IPS-15b (cell line): ENCODE data around the gene CORIN.

Source experiments
- H3K27me3 ChIP-seq: one replicate; pipeline ENCODE4 v1.6.1; 2013; ENCODE audit warnings: low read length; ENCODE audit not compliant: control insufficient read depth, insufficient read depth
- H3K36me3 ChIP-seq: one replicate; pipeline ENCODE4 v1.6.1; 2013; ENCODE audit warnings: low read length; ENCODE audit not compliant: control insufficient read depth, insufficient read depth
- H3K4me1 ChIP-seq: one replicate; pipeline ENCODE4 v1.6.1; 2013; ENCODE audit warnings: mild to moderate bottlenecking, low read length; ENCODE audit not compliant: control insufficient read depth, insufficient read depth
- H3K4me3 ChIP-seq: one replicate; pipeline ENCODE4 v1.5.1; 2013; ENCODE audit warnings: low read depth, low read length
- H3K9ac ChIP-seq: one replicate; pipeline ENCODE4 v1.6.1; 2013; ENCODE audit warnings: low read depth, mild to moderate bottlenecking, low read length
- H3K9me3 ChIP-seq: one replicate; pipeline ENCODE4 v1.6.1; 2013; ENCODE audit warnings: mild to moderate bottlenecking, low read length; ENCODE audit not compliant: control insufficient read depth, insufficient read depth

The CORIN gene, protein sequence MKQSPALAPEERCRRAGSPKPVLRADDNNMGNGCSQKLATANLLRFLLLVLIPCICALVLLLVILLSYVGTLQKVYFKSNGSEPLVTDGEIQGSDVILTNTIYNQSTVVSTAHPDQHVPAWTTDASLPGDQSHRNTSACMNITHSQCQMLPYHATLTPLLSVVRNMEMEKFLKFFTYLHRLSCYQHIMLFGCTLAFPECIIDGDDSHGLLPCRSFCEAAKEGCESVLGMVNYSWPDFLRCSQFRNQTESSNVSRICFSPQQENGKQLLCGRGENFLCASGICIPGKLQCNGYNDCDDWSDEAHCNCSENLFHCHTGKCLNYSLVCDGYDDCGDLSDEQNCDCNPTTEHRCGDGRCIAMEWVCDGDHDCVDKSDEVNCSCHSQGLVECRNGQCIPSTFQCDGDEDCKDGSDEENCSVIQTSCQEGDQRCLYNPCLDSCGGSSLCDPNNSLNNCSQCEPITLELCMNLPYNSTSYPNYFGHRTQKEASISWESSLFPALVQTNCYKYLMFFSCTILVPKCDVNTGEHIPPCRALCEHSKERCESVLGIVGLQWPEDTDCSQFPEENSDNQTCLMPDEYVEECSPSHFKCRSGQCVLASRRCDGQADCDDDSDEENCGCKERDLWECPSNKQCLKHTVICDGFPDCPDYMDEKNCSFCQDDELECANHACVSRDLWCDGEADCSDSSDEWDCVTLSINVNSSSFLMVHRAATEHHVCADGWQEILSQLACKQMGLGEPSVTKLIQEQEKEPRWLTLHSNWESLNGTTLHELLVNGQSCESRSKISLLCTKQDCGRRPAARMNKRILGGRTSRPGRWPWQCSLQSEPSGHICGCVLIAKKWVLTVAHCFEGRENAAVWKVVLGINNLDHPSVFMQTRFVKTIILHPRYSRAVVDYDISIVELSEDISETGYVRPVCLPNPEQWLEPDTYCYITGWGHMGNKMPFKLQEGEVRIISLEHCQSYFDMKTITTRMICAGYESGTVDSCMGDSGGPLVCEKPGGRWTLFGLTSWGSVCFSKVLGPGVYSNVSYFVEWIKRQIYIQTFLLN

DNA sequence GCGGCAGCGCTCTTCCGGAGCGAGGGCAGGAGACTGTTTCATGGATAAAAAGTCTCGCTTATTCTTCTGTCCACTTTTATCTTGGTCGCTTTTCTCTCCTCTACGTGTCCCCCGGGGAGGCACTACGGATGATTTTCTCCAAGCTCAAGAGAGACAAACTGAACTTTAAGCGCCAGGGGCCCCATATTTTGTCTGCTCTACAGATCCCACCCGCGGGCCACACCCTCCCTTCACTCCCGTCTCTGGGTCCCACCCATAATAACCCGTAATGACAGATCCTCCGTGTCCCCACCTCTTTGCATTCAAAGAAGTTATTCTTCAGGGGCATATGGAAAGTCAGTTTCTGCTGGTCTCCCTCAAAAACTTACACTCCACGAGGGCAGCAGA lies at the start of gene CORIN:
Gene CORIN (minus strand): TSS at position 160 of the 387 bp plus-strand sequence. CDS start 118 bp downstream, at position 42.
- H3K9me3 ChIP-seq, result no peaks in the 10 kb centered on the region
- H3K4me3 ChIP-seq, result peak within 1 kb of the TSS; percentile 87
- H3K9ac ChIP-seq, result peak within 1 kb of the TSS; percentile 50
- peaks cover 13% of the 10 kb centered on the region for H3K27me3 ChIP-seq
- H3K36me3 ChIP-seq, result no peaks in the 10 kb centered on the region
- peaks cover 3% of the 10 kb centered on the region for H3K4me1 ChIP-seq

DNA sequence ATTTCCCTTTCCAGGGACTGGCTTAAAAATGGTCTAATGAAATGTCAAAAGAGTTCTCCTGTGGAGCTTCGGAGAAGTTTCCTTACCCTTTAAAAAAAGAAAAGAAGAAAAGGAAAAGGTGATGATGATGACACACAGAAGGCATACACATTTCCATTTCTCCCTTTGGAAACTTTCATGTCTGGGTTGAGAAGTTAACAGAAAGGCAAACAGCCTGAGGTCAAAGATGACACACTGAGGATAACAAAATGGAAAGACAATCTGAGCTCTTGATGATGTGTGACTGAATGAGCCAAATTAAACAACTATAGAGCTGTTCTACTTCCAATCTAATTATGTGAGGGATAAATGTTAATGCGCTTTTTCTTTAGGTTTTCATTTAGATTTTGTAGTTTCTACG lies 44.4 kb upstream of the CORIN start:
- no peaks in the 10 kb centered on the region for H3K9me3 ChIP-seq
- H3K4me3 ChIP-seq, result no peak overlapping the region
- peaks cover 8% of the 10 kb centered on the region for H3K36me3 ChIP-seq
- no peaks in the 10 kb centered on the region for H3K4me1 ChIP-seq
- H3K27me3 ChIP-seq, result no peaks in the 10 kb centered on the region
- no peak overlapping the region for H3K9ac ChIP-seq

DNA sequence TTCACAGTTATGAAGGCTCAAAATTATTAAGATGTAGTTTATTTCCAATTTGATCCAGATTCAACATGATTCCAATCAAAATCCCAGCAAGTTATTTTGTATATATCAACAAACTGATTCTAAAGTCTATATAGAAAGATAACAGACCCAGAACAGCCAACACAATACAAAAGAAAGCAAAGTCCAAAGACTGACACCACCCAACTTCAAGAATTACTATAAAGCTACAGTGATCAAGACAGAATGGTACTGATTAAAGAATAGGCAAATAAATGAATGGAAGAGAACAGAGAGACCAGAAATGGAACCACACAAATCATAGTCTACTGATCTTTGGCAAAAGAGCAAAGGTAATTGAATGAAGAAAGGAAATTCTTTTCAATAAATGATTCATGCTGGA lies 41.6 kb upstream of the CORIN start:
- Histone ChIP-seq H3K9me3 (no peaks in the 10 kb centered on the region), H3K36me3 (peaks cover 20% of the 10 kb centered on the region), H3K4me1 (no peaks in the 10 kb centered on the region)

DNA sequence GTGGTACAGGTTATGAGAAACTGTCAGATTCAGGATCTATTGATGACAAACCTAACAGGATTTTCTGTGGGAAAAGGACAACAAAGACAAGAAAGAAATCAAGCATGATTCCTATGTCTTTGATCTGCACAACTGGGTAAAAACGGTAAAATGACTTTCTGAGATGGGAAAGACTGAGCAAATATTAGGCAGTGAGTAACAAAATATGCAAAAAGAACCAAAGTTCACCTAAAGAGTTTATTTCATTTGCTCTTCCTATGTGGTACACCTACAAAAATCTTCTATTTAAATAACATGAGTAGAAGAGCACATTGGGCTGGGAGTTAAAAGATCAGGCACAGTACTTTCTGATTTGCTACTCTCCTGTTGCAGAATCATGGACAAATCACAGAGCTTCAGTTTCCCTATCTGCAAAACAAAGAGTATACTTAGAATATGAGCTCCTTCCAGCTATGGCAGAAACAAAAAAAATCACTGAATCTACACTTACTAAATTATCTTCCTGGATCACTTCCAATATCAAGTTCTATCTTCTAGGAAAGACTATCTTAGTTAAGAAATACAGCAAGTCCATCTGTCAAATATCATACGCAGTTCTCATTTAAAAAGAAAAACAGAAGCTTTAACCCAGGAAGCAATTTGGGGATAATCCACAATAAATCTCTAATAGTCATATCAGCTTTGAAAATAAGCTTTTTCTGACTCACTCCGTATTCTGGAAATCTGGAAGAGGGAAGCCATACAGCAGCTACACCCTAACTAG lies 39.1 kb upstream of the CORIN start:
- Histone ChIP-seq H3K27me3 (no peaks in the 10 kb centered on the region), H3K9ac (no peak overlapping the region), H3K4me1 (no peaks in the 10 kb centered on the region), H3K4me3 (no peak overlapping the region), H3K36me3 (peaks cover 25% of the 10 kb centered on the region), H3K9me3 (no peaks in the 10 kb centered on the region)

More for the DNA sequence above, 41.6 kb upstream of the CORIN start:
- no peak overlapping the region for H3K9ac ChIP-seq
- no peak overlapping the region for H3K4me3 ChIP-seq
- no peaks in the 10 kb centered on the region for H3K27me3 ChIP-seq

DNA sequence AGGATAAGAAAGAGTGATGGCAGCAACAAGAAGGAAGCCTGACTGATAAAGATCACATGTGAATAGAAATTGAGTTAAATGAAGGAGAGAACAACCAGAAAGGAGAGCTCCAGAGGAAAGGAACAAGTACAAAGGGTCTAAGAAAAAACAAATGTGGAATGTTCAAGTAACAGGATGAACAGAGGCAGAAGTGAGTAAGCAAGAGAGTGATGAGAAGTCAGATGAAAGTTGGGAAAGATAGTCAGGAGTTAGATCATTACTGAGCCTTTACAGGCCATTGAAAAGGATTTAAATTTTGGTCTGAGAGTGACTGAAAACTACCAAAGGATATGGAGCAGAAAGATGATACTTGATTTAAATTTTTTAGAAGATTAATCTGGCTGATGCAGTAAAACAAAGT lies 38.4 kb upstream of the CORIN start:
- H3K9me3 ChIP-seq, result no peaks in the 10 kb centered on the region
- no peaks in the 10 kb centered on the region for H3K4me1 ChIP-seq
- H3K27me3 ChIP-seq, result no peaks in the 10 kb centered on the region
- no peak overlapping the region for H3K4me3 ChIP-seq
- peaks cover 25% of the 10 kb centered on the region for H3K36me3 ChIP-seq
- H3K9ac ChIP-seq, result no peak overlapping the region

DNA sequence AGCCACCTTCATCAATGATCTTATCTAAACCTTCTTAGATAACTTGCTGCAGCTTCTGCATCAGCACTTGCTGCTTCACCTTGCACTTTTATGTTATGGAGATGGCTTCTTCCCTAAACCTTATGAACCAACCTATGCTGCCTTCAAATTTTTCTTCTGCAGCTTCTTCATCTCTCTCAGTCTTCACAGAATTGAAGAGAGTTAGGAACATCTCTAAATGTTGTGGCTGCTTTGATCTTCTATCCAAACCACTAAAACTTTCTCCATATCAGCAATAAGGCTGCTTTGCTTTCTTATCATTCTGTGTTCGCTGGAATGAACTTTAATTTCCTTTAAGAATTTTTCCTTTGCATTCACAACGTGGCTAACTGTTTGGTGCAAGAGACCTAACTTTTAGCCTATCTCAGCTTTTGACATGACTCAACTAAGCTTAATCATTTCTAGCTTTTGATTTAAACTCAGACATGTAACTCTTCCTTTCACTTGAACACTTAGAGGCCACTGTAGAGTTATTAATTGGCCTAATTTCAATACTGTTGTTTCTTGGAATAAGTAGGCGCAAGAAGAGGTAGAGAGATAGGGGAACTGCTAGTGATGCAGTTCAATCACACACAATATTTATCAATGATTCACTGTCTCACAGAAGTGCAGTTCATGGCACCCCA lies 36.1 kb upstream of the CORIN start:
- H3K27me3 ChIP-seq, result no peaks in the 10 kb centered on the region
- H3K4me3 ChIP-seq, result no peak overlapping the region
- H3K9me3 ChIP-seq, result no peaks in the 10 kb centered on the region
- H3K4me1 ChIP-seq, result no peaks in the 10 kb centered on the region
- H3K36me3 ChIP-seq, result peaks cover 25% of the 10 kb centered on the region
- H3K9ac ChIP-seq, result no peak overlapping the region

DNA sequence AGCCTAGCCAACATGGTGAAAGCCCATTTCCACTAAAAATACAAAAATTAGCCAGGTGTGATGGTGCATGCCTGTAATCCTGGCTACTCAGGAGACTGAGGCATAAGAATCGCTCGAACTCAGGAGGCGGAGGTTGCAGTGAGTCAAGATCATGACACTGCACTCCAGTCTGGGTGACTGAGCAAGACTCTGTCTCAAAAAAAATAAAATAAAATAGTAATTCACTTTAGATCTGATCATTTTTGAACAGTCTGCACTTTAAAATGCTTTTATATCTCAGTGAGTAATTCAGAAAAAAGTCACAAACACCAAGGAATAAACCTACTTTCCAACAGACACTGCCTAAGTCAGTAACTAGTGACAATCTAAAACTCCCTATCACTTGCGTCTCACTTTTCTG lies 25.6 kb upstream of the CORIN start:
- Histone ChIP-seq H3K36me3 (no peaks in the 10 kb centered on the region), H3K27me3 (no peaks in the 10 kb centered on the region), H3K9me3 (no peaks in the 10 kb centered on the region), H3K4me3 (no peak overlapping the region), H3K4me1 (no peaks in the 10 kb centered on the region), H3K9ac (no peak overlapping the region)

DNA sequence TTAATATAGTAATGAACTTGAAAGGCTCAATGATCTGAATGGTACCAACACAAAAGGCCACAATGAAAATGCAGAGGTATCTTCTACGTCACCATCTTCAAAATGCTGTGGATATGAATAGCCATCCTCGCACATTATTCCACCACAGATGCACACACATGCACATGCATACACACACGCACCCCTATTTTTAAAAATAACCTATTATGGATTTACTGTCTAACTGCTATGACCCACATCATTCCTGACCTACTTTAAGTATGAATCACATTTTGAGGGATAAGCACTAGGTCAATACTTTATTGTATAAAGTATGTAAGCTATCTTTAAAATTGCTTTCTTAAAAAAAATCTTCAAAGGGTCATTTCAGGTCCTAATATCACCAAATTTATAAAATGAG lies 24.4 kb upstream of the CORIN start:
- no peaks in the 10 kb centered on the region for H3K9me3 ChIP-seq
- H3K9ac ChIP-seq, result no peak overlapping the region
- no peaks in the 10 kb centered on the region for H3K4me1 ChIP-seq
- H3K27me3 ChIP-seq, result no peaks in the 10 kb centered on the region
- H3K4me3 ChIP-seq, result no peak overlapping the region
- no peaks in the 10 kb centered on the region for H3K36me3 ChIP-seq

DNA sequence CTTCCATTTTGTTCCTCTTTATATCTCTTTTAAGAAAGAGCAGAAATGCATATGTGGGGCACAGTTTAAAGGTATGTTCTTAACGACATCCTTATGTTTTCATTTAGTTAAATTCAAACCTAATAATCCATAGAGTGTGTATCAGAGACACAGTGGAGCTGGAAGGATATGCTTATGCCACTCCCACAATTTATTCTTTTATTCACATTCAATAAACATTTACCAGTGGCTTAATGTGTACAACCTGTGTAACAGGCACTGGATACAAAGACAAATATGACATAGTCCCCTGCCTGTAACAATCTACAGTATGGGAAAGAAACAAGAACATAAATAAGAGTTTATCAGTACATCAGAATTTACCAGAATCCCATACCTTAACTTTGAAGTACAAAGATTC lies 22.4 kb upstream of the CORIN start:
- no peak overlapping the region for H3K4me3 ChIP-seq
- H3K36me3 ChIP-seq, result no peaks in the 10 kb centered on the region
- H3K4me1 ChIP-seq, result no peaks in the 10 kb centered on the region
- H3K27me3 ChIP-seq, result no peaks in the 10 kb centered on the region
- H3K9ac ChIP-seq, result no peak overlapping the region
- H3K9me3 ChIP-seq, result no peaks in the 10 kb centered on the region

DNA sequence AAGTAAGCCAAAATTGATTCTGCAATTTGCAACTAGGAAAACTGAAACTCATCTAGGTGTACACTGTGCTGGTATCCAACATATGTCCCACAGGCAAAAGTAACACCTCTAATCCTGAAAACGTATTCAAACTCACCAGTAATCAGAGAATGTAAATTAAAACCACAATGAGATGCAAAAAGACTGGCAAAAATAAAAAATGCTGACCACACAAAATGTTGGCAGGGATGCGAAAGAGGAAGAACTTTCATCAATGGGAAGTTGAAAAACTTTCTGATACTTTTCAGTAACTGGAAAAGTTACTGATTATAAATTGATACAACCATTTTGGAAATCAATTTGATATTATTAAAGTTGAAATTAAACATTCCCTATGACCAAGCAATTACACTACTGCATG lies 20.1 kb upstream of the CORIN start:
- H3K9me3 ChIP-seq, result no peaks in the 10 kb centered on the region
- no peak overlapping the region for H3K9ac ChIP-seq
- H3K27me3 ChIP-seq, result no peaks in the 10 kb centered on the region
- no peaks in the 10 kb centered on the region for H3K36me3 ChIP-seq
- no peaks in the 10 kb centered on the region for H3K4me1 ChIP-seq
- no peak overlapping the region for H3K4me3 ChIP-seq

DNA sequence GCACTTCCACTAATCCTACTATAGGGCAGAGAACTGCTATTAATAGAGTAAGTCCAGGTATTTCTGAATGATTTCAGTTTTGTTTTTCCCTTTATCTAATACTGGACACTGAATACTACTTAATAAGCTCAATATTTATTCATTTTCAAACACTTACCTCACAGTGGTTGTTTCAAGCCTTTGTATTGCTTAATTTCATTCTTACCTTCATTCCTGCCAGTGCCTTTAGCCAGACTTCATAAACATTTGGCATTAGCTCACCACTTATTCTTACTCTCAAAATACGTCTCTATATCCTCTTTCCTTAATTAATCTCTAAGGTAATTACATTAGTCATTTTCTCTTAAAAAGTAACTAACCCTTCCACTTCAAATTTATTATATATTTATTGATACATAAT lies 18.8 kb upstream of the CORIN start:
- Histone ChIP-seq H3K36me3 (no peaks in the 10 kb centered on the region), H3K27me3 (no peaks in the 10 kb centered on the region), H3K9me3 (no peaks in the 10 kb centered on the region), H3K9ac (no peak overlapping the region), H3K4me3 (no peak overlapping the region), H3K4me1 (no peaks in the 10 kb centered on the region)
